Pancreas (tissue), 10 donors: ENCODE measurements around the gene LIMD2. TPM values are rescaled to one million over a fixed set of nuclear protein-coding genes. Genes with fewer than 3 reads are reported as not detected.

Source experiments
- ATAC-seq, 4 donors: fragments of 200-7000 bp; cut with Tn5 transposase; one replicate each; pipeline versions ENCODE4 v1.8.0 to v1.9.1; 2020; ENCODE audit warnings: mild to moderate bottlenecking in 4 of 4, moderate library complexity in 4 of 4
- DNase-seq, 6 donors: peaks; one replicate each; pipeline ENCODE4 v3.0.0-alpha.2; 2020
- FAIRE-seq: peaks from 2 replicates; lab custom pipeline; 2012; peaks lifted over from hg19 to GRCh38; lab: Jason Lieb, UNC
- H3K27ac ChIP-seq, 4 donors: fragments of 200-600 bp; sonication (generic); 1 replicate in 3 of 4; 2 replicates in 1 of 4; pipeline versions ENCODE4 v1.5.0 to v1.8.0; 2020
- H3K27me3 ChIP-seq, 4 donors: fragments of 200-600 bp; one replicate each; pipeline ENCODE4 v1.8.0; 2021
- H3K36me3 ChIP-seq, 3 donors: fragments of 200-600 bp; sonication (generic) in 1 of 3; one replicate each; pipeline versions ENCODE4 v1.5.0 to v1.8.0; 2020 to 2021
- H3K4me1 ChIP-seq, 3 donors: fragments of 200-600 bp; one replicate each; pipeline ENCODE4 v1.8.0; 2021
- H3K4me3 ChIP-seq, 4 donors: fragments of 200-600 bp; sonication (generic) in 2 of 4; one replicate each; pipeline versions ENCODE4 v1.5.0 to v1.8.0; 2020 to 2021
- H3K9me3 ChIP-seq, 4 donors: fragments of 200-600 bp; one replicate each; pipeline ENCODE4 v1.8.0; 2021
- WGBS, 2 donors: extraction: QIAGEN DNeasy Blood & Tissue Kit; methylation state at CpG; one replicate each; pipeline ENCODE4 v1.1.7; 2013; 5-methylcytosine and 5-hydroxymethylcytosine counted together
- intact Hi-C, 3 donors: fragments of 100-400 bp; cut with DNase I; formaldehyde crosslinking; loops; one replicate each; pipeline versions ENCODE4 v1.11.1 to v1.14.2; 2022
- polyA plus RNA-seq, 2 donors: library from polyadenylated mRNA; stranded (reverse); fragments of 200-250 nt; gene quantifications; one replicate each; pipeline ENCODE4 v1.2.3, GENCODE V29; 2013
- total RNA-seq, 6 donors: library from RNA; stranded (reverse); fragmentation: NEBNext Ultra II Directional in 4 of 6; extraction: Animal tissue kit (Norgen Biotek cat#: 25700) in 4 of 6; gene quantifications; one replicate each; pipeline versions ENCODE4 v1.2.1 to v1.2.4, GENCODE V29; 2021 to 2023
- TF ChIP-seq, protein P1 (sequence below), 4 donors: fragments of 200-600 bp; sonication (generic) in 3 of 4; IDR thresholded peaks; one replicate each; pipeline versions ENCODE4 v1.5.0 to v1.8.0; 2021; ENCODE audit warnings: antibody characterized with exemption in 4 of 4
- donor health status: healthy with polysubstance abuse.
- donor health status: DM: no; HTN: no; CAD: no; lungs with moderate emphysema.
- donor health status: DM: no; HTN: no; CAD: no.
- donor health status: control.
- donor health status: control.
- donor health status: Bipolar disorder and iron deficiency.
- donor health status: DM: yes; HTN: yes; CAD: no.
- donor health status: DM: no; HTN: no; CAD: no.
- donor health status: DM: no; HTN: no; CAD: no.
- donor health status: DM: yes; HTN: yes; CAD: no.

LIMD2 gene
- total and polyA plus RNA-seq, 8 donors, result 1.4 to 16.6 (median 5.7) TPM

DNA sequence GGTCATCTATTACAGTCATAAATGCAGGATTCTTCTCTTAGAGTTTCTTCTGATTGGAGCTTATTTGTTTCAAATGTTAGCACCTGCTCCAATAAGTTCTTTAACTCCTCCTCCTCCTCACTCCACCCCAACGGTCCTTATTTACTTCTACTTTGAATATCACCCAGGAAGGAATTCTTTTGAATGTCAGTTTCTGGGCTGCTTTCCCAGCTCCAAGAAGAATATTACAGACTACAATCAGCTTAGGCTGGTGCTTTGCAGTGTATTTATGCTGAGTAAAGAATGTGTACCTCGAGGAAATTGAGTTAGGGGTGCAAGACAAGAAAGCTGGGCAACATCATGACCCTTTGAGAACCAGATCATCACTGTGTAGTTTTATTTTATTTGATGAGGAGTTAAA lies 46.9 kb downstream of the LIMD2 start:
- FAIRE-seq, result no peak
- intact Hi-C loops, result no loop called here
- Histone ChIP-seq H3K9me3 (no peaks in the 10 kb centered on the region), H3K27ac (no peak overlapping the region), H3K27me3 (no peaks in the 10 kb centered on the region), H3K36me3 (no peaks in the 10 kb centered on the region), H3K4me3 (no peak overlapping the region), H3K4me1 (peaks cover 0 to 5% (median 0%) of the 10 kb centered on the region in 3 donors)
- TF ChIP-seq, protein P1, sequence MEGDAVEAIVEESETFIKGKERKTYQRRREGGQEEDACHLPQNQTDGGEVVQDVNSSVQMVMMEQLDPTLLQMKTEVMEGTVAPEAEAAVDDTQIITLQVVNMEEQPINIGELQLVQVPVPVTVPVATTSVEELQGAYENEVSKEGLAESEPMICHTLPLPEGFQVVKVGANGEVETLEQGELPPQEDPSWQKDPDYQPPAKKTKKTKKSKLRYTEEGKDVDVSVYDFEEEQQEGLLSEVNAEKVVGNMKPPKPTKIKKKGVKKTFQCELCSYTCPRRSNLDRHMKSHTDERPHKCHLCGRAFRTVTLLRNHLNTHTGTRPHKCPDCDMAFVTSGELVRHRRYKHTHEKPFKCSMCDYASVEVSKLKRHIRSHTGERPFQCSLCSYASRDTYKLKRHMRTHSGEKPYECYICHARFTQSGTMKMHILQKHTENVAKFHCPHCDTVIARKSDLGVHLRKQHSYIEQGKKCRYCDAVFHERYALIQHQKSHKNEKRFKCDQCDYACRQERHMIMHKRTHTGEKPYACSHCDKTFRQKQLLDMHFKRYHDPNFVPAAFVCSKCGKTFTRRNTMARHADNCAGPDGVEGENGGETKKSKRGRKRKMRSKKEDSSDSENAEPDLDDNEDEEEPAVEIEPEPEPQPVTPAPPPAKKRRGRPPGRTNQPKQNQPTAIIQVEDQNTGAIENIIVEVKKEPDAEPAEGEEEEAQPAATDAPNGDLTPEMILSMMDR (IDR thresholded peaks at IDR 0.05), result no peak
- peak; percentile 78 to 97 (median 93) for ATAC-seq
- DNase-seq, result peak in 1 of 6 donors; percentile 24
- WGBS, 2 donors, result 6 to 8% methylated on average over 2 of the region's 2 CpGs

DNA sequence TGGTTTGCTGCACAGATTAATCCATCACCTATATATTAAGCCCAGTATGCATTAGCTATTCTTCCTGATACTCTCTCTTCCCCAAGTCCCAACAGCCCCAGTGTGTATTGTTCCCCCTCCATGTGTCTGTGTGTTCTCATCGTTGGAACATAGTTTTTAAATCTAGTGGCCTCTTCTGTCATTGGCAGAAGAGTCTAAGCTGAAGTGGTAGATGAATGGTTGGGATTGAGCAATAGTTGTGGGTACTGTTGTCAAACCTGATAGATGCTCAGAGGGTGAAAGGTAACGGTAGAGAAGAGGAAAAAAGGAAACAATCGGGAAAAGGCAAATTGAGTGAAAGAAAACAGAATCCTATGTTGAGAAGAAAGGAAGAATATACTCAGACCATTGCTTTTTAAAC lies 47.8 kb downstream of the LIMD2 start:
- 69 to 72% methylated on average over 3 of the region's 3 CpGs for WGBS, 2 donors
- Histone ChIP-seq H3K36me3 (no peaks in the 10 kb centered on the region), H3K27me3 (no peaks in the 10 kb centered on the region), H3K27ac (no peak overlapping the region), H3K4me3 (no peak overlapping the region), H3K4me1 (peaks cover 0 to 5% (median 4%) of the 10 kb centered on the region in 3 donors), H3K9me3 (no peaks in the 10 kb centered on the region)
- ATAC-seq, result no peak
- no peak for DNase-seq
- TF ChIP-seq, protein P1 (IDR thresholded peaks at IDR 0.05), result no peak
- FAIRE-seq, result no peak
- intact Hi-C loops, result no loop called here

DNA sequence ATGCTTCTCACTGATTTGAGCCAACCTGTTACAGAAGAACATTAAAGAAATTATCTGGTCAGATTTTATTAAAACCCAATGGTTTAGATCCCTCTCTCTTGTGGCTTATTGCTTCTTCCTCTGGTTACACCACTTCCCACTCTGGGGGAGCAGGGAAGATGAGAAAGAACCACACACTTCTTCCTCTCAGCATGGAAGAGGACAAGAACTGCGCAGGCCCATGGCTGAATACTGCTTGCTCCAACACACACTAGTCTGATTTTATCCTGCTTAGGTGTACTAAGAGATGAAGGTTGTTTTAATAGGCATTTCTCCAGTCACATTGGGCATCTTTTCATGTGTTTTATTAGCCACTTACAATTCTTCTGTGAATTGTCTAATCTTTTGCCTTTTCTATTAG lies 50.1 kb downstream of the LIMD2 start:
- intact Hi-C loops, result no loop called here
- 95 to 96% methylated on average over 1 of the region's 1 CpG for WGBS, 2 donors
- Histone ChIP-seq H3K4me3 (no peak overlapping the region), H3K4me1 (peaks cover 0 to 5% (median 4%) of the 10 kb centered on the region in 3 donors), H3K27me3 (no peaks in the 10 kb centered on the region), H3K36me3 (no peaks in the 10 kb centered on the region), H3K9me3 (no peaks in the 10 kb centered on the region), H3K27ac (no peak overlapping the region)
- TF ChIP-seq, protein P1 (IDR thresholded peaks at IDR 0.05), result no peak
- DNase-seq (no peak), FAIRE-seq (no peak), ATAC-seq (peak in 1 of 4 donors; percentile 38)

DNA sequence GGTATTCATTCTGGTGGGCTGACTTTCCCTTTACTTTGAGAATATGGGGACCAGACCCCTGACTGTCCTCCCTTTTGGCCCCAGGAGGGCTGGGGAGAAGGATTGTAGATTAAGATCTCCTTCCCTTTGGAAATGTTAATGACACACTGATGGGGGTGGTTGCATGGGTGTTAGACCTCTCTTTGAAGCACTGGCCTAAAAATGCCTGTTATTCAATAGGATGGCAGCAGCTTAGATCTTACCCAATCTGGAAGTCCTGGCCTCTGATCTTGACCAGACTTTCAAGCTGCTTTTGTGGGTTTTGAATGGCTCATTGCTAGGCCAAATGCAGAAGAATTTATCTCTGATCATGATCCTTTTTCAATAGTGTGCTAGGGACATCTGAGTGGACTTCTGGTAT lies 52.0 kb downstream of the LIMD2 start:
- no peak overlapping the region for H3K27ac ChIP-seq
- H3K4me3 ChIP-seq, result no peak overlapping the region
- H3K27me3 ChIP-seq, result no peaks in the 10 kb centered on the region
- ATAC-seq (no peak), DNase-seq (no peak), FAIRE-seq (no peak)
- TF ChIP-seq, protein P1 (IDR thresholded peaks at IDR 0.05), result no peak
- intact Hi-C loops, result no loop called here
- H3K9me3 ChIP-seq, result no peaks in the 10 kb centered on the region
- peaks cover 0 to 4% (median 0%) of the 10 kb centered on the region in 3 donors for H3K4me1 ChIP-seq
- H3K36me3 ChIP-seq, result no peaks in the 10 kb centered on the region

DNA sequence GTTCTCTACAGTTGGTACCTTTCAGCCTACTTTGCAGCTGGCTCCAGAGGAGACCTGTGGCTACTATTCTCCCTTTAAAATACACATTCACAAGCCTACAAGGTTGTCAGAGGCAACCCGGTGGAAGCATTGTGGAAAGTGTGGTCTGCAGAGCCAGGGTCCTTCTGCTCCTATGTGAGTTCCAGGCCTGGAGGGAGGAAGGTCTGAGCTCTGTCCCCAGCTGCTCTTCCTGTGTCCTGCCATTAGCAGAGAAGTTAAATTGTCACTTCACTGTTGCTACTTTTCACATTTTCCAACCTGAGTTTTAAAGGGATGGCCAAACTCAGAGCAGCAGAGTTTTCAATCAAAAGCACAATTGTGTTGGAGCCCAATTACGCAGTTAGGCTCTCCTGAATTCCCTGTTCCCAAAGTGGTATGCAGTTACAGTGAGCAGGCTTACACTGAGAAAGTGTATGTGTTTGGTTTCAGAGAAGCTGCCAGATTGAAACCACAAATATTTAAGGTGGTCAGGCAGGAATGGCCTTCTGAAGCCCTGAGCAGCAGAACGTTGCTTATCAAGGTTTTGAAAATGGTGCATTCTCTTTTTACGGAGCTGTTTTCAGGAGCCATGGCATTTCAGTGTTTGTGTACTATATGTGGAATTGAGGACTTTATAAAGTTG lies 52.7 kb downstream of the LIMD2 start:
- no peaks in the 10 kb centered on the region for H3K27me3 ChIP-seq
- no peak overlapping the region for H3K4me3 ChIP-seq
- intact Hi-C loops, result no loop called here
- 72 to 74% methylated on average over 4 of the region's 4 CpGs for WGBS, 2 donors
- FAIRE-seq (no peak), ATAC-seq (peak in 2 of 4 donors; percentile 48 to 64), DNase-seq (no peak)
- no peaks in the 10 kb centered on the region for H3K36me3 ChIP-seq
- H3K9me3 ChIP-seq, result no peaks in the 10 kb centered on the region
- TF ChIP-seq, protein P1 (IDR thresholded peaks at IDR 0.05), result no peak
- peak overlapping the region in 1 of 4 donors; percentile 22 for H3K27ac ChIP-seq
- peaks cover 0 to 4% (median 0%) of the 10 kb centered on the region in 3 donors for H3K4me1 ChIP-seq
